Nephron progenitor cell (in vitro differentiated cells): Measurements from ENCODE around the gene ZSCAN12.

Experiments used
- DNase-seq: peaks from one replicate; pipeline ENCODE4 v3.0.0; 2021
- H3K27ac Mint-ChIP-seq: 2 replicates; pipeline ENCODE4 v1.8.0; 2021; ENCODE audit warnings: mild to moderate bottlenecking, moderate library complexity, mixed read lengths
- H3K27me3 Mint-ChIP-seq: 2 replicates; pipeline ENCODE4 v1.8.0; 2021; ENCODE audit warnings: mild to moderate bottlenecking, low read depth, mixed read lengths; ENCODE audit not compliant: poor library complexity
- H3K36me3 Mint-ChIP-seq: 2 replicates; pipeline ENCODE4 v1.8.0; 2021; ENCODE audit warnings: low read depth, mixed read lengths
- H3K4me1 Mint-ChIP-seq: 2 replicates; pipeline ENCODE4 v1.8.0; 2021; ENCODE audit warnings: mixed read lengths
- H3K4me3 Mint-ChIP-seq: 2 replicates; pipeline ENCODE4 v1.8.0; 2021; ENCODE audit warnings: mild to moderate bottlenecking, moderate library complexity, mixed read lengths
- H3K9me3 Mint-ChIP-seq: 2 replicates; pipeline ENCODE4 v1.8.0; 2021; ENCODE audit warnings: mild to moderate bottlenecking, moderate library complexity, mixed read lengths
- CTCF ChIP-seq: fragments of 200-600 bp; sonication (generic); IDR thresholded peaks from 2 replicates; pipeline ENCODE4 v1.5.0; 2021; ENCODE audit warnings: antibody characterized with exemption

ZSCAN12 gene

GRCh38 chr6:28337121-28337520 lies 62.4 kb downstream of the ZSCAN12 start:
- no peak for TF ChIP-seq CTCF
- Mint-ChIP-seq H3K27me3 (peaks cover 10% of the 10 kb centered on the region), H3K27ac (no peak overlapping the region)

DNA sequence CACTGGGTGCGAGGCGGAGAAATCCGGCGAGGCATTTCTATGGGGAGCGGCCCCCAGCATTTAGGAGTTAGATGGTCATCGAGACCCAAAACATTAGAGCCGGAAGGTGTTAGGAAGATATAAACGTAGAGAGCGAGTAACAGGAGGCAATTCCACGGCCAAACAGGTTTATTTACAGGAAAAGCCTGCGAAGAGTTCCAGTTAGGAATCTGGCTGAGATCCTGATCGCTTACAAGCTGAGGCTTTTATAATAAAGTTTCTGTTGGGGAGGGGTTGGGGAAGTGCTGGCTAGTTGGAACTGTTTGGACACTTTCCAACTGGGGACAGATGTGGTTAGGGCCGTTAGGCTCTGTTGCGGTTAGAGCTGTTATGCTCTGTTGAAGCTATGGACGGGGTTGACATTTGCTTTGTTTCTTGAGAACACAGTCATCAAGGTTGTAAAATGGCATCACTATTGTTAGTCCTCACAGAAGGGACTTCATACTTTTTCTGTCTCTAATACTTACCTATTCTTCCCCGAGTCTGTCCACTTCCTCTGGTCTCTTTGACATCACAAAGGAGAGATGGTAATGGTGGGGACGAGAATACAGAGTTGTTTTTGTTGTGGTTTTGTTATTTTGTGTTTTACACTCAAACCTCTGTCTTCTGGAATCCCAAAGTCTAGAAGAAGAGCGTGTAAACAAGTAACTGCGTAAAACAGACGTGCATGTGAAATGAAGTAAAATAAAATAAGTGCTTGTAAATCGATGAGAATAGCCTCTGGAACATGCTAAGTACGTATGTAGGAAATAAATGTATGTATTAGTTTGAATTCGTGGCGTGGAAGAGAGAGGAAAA lies 63.0 kb downstream of the ZSCAN12 start:
- H3K9me3 Mint-ChIP-seq = peaks cover 28% of the 10 kb centered on the region
- no peak overlapping the region for H3K4me3 Mint-ChIP-seq
- H3K27ac Mint-ChIP-seq = no peak overlapping the region
- H3K4me1 Mint-ChIP-seq = peaks cover 18% of the 10 kb centered on the region
- no peak for TF ChIP-seq CTCF
- peaks cover 8% of the 10 kb centered on the region for H3K27me3 Mint-ChIP-seq
- peaks cover 37% of the 10 kb centered on the region for H3K36me3 Mint-ChIP-seq
- peak; percentile 23 for DNase-seq

More at GRCh38 chr6:28337121-28337520, 62.4 kb downstream of the ZSCAN12 start:
- Mint-ChIP-seq H3K4me3 (no peak overlapping the region), H3K4me1 (peaks cover 18% of the 10 kb centered on the region), H3K36me3 (peaks cover 37% of the 10 kb centered on the region), H3K9me3 (peaks cover 28% of the 10 kb centered on the region)
- no peak for DNase-seq

DNA sequence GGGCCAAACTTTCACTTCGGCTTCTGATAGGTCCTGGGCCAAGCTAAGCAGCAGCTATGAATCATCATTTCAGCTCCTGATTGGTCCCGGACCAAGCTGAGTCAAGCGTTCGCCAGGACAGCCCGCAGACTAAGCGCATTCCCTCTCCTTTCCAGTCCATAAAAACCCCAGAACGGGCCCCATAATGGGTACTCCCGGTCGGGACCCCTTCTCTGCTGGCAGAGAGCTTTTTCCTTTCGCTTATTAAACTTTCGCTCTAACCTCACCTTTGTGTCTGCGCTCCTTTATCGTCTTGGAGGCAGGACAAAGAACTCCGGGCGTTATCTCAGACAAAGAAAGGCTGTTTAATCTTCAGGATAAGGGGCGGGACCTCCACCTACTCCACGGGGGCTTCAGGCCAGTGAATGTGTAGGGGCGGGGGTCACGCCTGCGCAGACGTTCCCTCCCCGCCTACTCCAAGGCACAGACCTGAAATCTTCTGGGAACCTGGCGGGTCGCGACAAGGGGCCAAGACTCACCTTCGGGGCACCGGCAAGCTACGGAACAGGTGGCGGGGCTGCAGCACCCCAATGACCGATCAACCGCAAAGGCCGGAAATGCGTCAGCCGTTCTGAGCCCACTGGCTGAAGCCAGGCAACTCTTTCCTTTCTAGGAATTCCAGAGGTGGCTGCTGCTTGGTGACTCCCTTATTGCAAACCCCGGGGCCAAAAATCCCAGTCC lies 63.8 kb downstream of the ZSCAN12 start, which contains the start of gene ZSCAN31:
ZSCAN31 (minus strand) TSS at position 585 of the 720 bp plus-strand sequence. CDS start 6,465 bp downstream, outside the sequence.
- peaks cover 7% of the 10 kb centered on the region for H3K27me3 Mint-ChIP-seq
- peaks cover 28% of the 10 kb centered on the region for H3K9me3 Mint-ChIP-seq
- DNase-seq = peak; percentile 79
- TF ChIP-seq CTCF = no peak
- no peak within 1 kb of the TSS for H3K27ac Mint-ChIP-seq
- H3K4me1 Mint-ChIP-seq = peaks cover 18% of the 10 kb centered on the region
- no peak within 1 kb of the TSS for H3K4me3 Mint-ChIP-seq
- peaks cover 37% of the 10 kb centered on the region for H3K36me3 Mint-ChIP-seq

DNA sequence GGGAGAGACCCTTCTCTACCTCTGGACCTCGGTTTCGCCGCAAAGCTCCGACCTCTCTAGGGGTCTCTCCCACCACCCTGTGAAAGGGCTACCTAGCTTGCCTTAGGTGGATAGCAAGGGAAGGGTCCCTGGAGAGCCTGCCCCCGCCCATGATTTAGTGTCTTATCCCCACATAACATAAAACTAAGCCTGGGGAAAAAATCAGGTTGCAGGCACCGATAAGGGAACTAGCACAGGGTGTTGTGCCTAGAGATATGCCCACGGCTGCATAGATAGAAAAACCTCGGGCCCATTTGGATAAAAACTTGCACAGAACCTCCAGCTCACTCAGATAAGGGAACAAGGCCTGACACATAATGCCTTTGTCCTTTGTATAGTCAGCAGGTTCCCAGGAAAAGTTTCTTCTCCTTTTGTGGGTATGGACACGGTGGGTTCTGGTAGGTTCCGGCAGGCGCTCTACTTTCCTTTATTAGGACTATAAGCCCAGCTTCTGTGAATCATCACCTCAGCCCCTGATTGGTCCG lies 64.4 kb downstream of the ZSCAN12 start:
- TF ChIP-seq CTCF = no peak
- peak; percentile 12 for DNase-seq
- Mint-ChIP-seq H3K4me3 (no peak overlapping the region), H3K4me1 (peaks cover 18% of the 10 kb centered on the region), H3K9me3 (peaks cover 25% of the 10 kb centered on the region), H3K27me3 (peaks cover under 1% of the 10 kb centered on the region), H3K36me3 (peaks cover 34% of the 10 kb centered on the region), H3K27ac (no peak overlapping the region)

GRCh38 chr6:28334286-28335039 lies 65.1 kb downstream of the ZSCAN12 start:
- Mint-ChIP-seq H3K9me3 (peaks cover 26% of the 10 kb centered on the region), H3K36me3 (peaks cover 35% of the 10 kb centered on the region), H3K27ac (no peak overlapping the region), H3K27me3 (no peaks in the 10 kb centered on the region), H3K4me1 (peaks cover 18% of the 10 kb centered on the region), H3K4me3 (no peak overlapping the region)
- no peak for TF ChIP-seq CTCF
- no peak for DNase-seq
